ENCODE measurements around the gene BAZ2A.

The BAZ2A gene

DNA sequence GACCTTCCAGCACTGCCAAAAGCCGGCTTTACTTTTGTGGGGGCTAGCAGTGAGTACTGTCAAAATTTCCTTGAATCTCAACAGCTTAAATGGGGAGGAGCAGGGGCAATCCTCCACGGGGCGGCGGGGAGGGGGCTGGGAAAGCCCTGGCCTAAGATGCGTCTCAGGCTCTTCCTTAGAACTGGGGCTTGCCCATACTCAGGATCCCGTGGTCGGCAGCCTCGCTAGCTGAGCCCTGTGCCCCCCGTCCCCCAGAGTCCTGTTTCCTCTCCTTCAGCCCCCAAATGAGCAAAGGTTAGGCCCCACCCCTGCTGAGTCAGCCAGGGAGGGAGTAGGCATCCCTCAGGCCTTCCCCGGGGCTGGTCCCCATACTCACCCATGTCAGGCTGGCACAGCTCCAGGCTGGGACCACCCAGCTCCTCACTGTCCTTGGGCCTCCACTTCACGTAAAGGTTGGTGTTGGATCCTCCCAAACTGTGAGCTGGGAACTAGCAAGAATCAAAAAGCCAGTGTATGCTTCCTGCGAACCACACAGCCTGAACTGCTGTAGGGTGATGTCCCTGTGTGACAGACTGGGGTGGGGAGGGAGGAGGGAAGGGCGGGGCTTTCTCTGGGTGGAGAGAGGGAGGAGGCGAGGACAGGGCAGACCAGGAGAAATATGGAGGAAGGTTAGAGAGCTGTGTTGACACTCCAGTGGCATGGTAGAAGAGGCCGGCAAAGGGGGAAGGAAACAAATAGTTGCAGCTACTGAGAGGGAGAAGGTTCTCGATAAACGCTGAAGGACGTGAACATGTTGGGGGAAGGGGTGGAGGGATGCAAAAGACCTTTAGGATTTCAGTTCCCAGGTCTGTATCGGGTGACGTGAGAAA lies 5.9 kb upstream of the BAZ2A start:
- peak overlapping the region; percentile 93 for H3K4me3 ChIP-seq (ENCODE audit: low read depth, low read length)

DNA sequence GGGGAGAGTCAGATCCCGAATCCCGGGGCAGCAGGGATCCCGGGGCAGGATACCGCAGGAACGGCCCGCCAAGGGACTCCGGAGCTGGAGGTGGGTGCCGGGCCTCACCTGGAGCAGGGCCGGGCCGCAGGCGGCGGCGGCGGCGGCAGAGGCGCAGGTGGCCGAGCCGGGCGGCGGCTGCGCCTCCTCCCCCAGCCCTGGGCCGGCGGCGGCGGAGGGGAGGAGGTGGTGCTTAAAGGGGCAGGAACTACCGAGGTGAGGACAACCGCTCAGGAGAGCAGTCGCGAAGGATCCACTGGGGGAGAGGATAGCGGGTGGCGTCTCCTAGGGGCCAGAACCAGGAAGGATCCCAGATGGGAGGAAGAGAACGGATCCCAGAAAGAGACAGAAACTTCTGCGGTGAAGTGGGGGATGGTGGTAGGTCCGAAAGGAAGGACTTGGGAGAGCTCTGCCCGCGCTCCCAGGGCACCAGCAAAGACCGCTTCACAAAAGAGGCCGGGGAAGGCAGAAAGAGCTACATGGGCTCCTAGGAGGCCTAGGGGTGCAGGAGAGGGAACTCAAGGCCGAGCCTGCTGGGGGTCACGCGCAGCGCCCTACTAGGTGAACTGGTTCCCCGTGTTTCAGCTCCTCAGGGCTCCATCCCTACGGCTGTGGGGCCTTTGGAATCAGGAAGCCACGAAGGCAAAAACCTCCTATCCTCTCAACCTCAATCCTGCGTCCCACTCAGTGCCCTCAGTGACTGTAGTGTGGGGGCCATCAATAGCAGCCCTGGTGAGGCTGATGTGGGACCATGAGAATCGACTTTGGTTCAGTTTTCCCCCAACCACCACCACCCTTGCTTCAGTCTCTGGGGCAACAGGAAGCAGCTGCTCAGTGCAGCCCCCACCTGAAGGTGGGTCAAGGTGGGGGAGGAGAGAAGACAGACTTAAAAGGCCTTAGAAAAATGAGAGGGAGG lies 5.0 kb upstream of the BAZ2A start:
- H3K4me3 ChIP-seq (ENCODE audit: low read depth, low read length): peak overlapping the region; percentile 93

- H3K4me3 ChIP-seq (ENCODE audit: low read depth, low read length): peak overlapping the region; percentile 93
These were observed 4.2 kb upstream of the BAZ2A start for GRCh38 chr12:56634242-56634836.

DNA sequence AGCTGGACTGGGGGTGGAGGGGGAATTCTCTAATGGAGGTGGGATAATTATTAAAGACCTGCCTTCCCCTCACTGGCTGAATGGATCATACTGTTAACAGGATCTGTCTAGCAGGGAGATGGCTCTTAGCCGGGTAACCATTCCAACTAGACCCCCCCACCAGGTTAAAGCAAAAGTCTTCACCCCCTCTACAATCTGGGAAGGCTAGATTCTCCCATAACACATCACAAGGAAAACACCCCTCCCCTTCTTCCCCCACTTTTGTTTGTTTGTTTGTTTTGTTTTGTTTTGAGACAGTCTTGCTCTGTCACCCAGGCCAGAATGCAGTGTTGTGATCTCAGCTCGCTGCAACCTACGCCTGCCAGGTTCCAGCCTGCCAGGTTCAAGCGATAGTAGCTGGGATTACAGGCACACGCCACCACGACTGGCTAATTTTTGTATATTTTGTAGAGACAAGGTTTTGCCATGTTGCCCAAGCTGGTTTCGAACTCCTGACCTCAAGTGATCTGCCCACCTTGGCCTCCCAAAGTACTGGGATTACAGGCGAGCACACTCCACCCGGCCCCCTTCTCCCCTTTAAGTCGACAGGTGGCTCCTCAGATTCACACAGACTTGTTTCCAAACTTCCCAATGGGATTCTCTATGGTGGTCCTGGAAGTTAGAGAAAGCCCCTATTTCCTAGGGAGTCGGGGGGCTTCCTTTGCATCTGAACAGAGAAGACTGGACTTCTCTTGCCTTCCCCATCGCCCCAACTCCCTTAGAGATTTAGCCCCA lies 3.5 kb upstream of the BAZ2A start:
- peak overlapping the region; percentile 93 for H3K4me3 ChIP-seq (ENCODE audit: low read depth, low read length)

DNA sequence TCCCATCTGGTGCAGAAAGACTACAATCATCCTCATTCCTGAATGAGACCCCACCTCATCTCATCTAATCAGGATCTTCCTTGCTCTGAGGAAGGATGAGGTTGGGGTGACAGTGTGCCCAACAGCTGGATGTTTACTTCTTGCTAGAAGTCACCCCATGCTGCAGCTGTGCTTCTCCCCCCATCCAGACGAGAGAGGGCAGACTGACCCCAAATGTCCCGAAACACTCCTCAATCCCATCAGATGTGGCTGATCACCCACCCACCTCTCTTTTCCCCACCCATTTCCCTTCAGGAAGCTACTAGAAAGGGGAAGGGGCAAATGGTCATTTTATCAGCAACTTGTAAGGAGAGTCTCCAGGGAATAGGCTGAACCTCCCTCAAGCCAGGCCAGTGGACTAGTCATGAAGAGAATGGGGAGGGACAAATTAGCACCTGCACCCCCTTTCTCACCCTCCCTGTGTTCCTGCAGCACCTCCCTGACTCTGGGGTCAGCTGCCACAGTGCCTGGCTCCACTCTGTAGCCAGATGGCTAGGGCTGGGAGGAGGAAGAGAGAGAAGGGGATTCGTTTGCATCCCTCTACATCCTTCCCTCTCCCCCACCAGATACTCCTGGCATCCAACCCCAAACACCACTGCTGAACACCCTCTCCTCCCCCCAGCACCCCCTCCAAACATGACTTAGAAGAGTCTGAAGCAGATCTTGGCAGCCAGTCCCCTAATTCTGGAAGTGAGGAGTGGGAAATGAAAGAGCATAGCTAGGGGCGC lies 2.8 kb upstream of the BAZ2A start:
- H3K4me3 ChIP-seq (ENCODE audit: low read depth, low read length): peak overlapping the region; percentile 0

- no peak overlapping the region for H3K4me3 ChIP-seq (ENCODE audit: low read depth, low read length)
These were observed 1.9 kb upstream of the BAZ2A start for GRCh38 chr12:56631790-56632700.

- H3K4me3 ChIP-seq (ENCODE audit: low read depth, low read length): peak overlapping the region; percentile 89
These were observed 507 bp downstream of the BAZ2A start for GRCh38 chr12:56629459-56630179.

GRCh38 chr12:56628671-56629458 lies 1.3 kb downstream of the BAZ2A start:
- H3K4me3 ChIP-seq (ENCODE audit: low read depth, low read length): peak overlapping the region; percentile 89

GRCh38 chr12:56626701-56627100 lies 3.4 kb downstream of the BAZ2A start:
- no peak overlapping the region for H3K4me3 ChIP-seq (ENCODE audit: low read depth, low read length)

- H3K4me3 ChIP-seq (ENCODE audit: low read depth, low read length): no peak overlapping the region
These were observed 7.6 kb downstream of the BAZ2A start for GRCh38 chr12:56622535-56622934.

DNA sequence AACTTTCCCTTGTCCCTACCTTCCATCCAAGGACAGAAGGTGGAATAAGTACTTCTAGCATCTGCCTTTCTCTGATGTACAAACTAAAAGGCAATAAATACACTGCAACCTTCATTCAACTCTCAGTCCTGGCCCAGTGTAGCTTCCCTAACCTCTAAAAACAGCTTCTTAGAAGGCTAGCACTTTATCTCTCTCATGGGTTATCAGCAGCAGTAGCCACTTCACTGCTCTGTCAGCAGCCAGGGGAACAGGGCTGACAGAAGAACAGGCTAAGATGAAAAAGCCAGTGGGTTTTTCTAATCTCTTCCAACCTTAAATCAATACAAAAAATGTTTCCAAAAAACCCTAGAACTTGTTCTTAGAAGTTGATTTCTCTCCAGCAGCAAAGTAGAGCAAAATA lies 13.2 kb downstream of the BAZ2A start:
- no peak overlapping the region for H3K4me3 ChIP-seq (ENCODE audit: low read depth, low read length)

DNA sequence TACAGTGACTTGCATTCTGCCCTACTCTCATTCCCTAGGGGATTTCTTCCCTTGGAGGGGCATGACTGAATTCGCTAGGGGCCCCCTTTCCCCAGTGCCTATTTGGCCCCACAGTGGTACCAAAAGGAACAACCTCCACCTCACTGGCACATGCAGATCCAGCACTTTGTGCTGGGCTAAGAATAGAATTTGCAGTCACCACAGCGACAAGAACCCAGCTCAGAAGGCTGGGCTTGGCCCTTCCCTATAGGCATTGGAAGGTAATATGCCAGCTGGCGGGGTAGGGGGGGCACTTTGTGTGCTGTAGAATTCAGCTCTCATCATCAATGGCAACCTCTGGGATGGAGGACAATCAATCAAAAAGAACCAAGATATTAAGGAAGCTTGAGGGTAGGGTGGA lies 13.9 kb downstream of the BAZ2A start:
- no peak overlapping the region for H3K4me3 ChIP-seq (ENCODE audit: low read depth, low read length)

GRCh38 chr12:56614627-56615026 lies 15.5 kb downstream of the BAZ2A start:
- no peak overlapping the region for H3K4me3 ChIP-seq (ENCODE audit: low read depth, low read length)

- H3K4me3 ChIP-seq (ENCODE audit: low read depth, low read length): no peak overlapping the region
These were observed 25.8 kb downstream of the BAZ2A start for GRCh38 chr12:56604355-56604754.

GRCh38 chr12:56602239-56602638 lies 27.9 kb downstream of the BAZ2A start:
- no peak overlapping the region for H3K4me3 ChIP-seq (ENCODE audit: low read depth, low read length)

GRCh38 chr12:56601503-56601902 lies 28.6 kb downstream of the BAZ2A start:
- no peak overlapping the region for H3K4me3 ChIP-seq (ENCODE audit: low read depth, low read length)

- H3K4me3 ChIP-seq (ENCODE audit: low read depth, low read length): no peak overlapping the region
These were observed 29.4 kb downstream of the BAZ2A start for GRCh38 chr12:56600753-56601152.

Data from iPS-11a (cell line).